ENCODE data around the gene EXD3. TPM values are rescaled to one million over a fixed set of nuclear protein-coding genes. Genes with fewer than 3 reads are reported as not detected.

Gene EXD3
- total and polyA plus RNA-seq, 2 of the 4 experiments (the other 2 are of a cell fraction), result 1.1 to 7.4 TPM

DNA sequence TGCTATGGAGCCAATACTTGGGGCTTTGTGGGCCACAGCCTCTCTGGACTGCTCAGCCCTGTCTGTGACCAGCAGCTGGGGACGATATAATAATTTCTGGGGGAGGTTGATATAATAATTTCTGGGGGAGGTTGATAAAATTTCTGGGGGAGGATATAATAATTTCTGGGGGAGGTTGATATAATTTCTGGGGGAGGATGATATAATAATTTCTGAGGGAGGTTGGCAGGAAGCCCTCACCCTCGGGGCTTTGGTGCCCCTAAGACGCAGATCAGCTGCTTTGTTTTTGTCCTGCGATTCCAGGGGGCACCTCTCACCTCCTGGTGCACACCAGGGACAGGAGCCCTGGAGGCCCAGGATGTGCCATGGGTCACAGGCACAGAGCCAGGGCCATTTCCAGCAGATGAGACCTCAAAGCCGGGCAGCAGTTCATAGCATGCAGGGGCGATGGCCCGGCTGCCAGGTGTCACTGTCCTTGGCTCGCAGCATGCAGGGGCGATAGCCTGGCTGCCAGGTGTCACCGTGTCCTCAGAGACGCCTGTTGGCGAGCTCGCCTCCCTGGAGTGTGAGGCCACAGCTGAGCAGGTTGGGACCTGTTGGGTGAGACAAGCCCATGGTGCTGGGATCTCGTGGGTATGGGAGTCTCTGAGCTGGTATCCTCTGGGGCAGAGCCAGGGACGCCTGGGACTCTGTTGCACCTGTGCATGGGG lies 149.2 kb downstream of the EXD3 start:
- 72% methylated on average over 6 of the region's 15 CpGs; no CpG with 5 or more reads in 1 of the 2 experiments for WGBS, 2 experiments (ENCODE audit: extremely low coverage in 2 of 2, insufficient read length in 1 of 2)
- BruUV-seq (replicated peaks), result no TSS peak
- Histone ChIP-seq H2AK9ac (replicated peaks; ENCODE audit: low read depth, low read length, poor library complexity) (peak overlapping the region; percentile 72), H3K4me2 (ENCODE audit: low read depth, low read length) (no peak overlapping the region), H3K9ac (ENCODE audit: low read depth, low read length) (no peak overlapping the region), H2BK120ac (ENCODE audit: low read depth, low read length) (no peak overlapping the region), H4K5ac (ENCODE audit: low read depth, low read length) (no peak overlapping the region), H3K79me1 (ENCODE audit: low read depth in 1 of 2, low read length in 2 of 2) (peaks cover 11 to 63% of the 10 kb centered on the region in 2 experiments), H3K9me3 (ENCODE audit: control insufficient read depth, insufficient read depth, low read length) (no peaks in the 10 kb centered on the region), H4K8ac (ENCODE audit: low read depth in 2 of 2, low read length in 2 of 2) (no peak overlapping the region), H3K27ac (ENCODE audit: insufficient read depth, low read length) (no peak overlapping the region), H2BK5ac (ENCODE audit: low read depth, low read length, poor library complexity, severe bottlenecking) (no peak overlapping the region), H2BK15ac (ENCODE audit: low read depth, low read length) (no peak overlapping the region), H3K27me3 (ENCODE audit: control insufficient read depth, insufficient read depth, low read length) (no peaks in the 10 kb centered on the region), H2AK5ac (ENCODE audit: low read depth, low read length) (no peak overlapping the region), H2BK20ac (ENCODE audit: low read depth, low read length) (no peak overlapping the region), H3K14ac (replicated peaks; ENCODE audit: low read depth, low read length) (no peak overlapping the region), H3K4me3 (ENCODE audit: insufficient read depth, low read depth, low read length) (no peak overlapping the region), H3K9me1 (ENCODE audit: insufficient read depth, low read length) (peaks cover 10% of the 10 kb centered on the region), H2AFZ (replicated peaks; ENCODE audit: low read length, poor library complexity) (no peak overlapping the region), H3K36me3 (ENCODE audit: control insufficient read depth, insufficient read depth, low read length) (peaks cover 36% of the 10 kb centered on the region), H4K20me1 (ENCODE audit: insufficient read depth, low read length) (peaks cover 23% of the 10 kb centered on the region), H3K4ac (ENCODE audit: low read depth, low read length) (no peak overlapping the region), H3K23ac (ENCODE audit: low read depth, low read length) (no peak overlapping the region), H3K18ac (ENCODE audit: low read depth, low read length) (no peak overlapping the region), H3K4me1 (ENCODE audit: control insufficient read depth, insufficient read depth, low read length) (peaks cover 21% of the 10 kb centered on the region), H3K56ac (ENCODE audit: extremely low read depth, insufficient read depth, low read length) (no peak overlapping the region), H4K91ac (ENCODE audit: insufficient read depth, low read depth, low read length) (no peak overlapping the region)
- intact Hi-C loops (cut with micrococcal nuclease) (no loop called here), in situ Hi-C loops (cut with MboI; ENCODE audit: low sequenced_read_pairs) (no loop called here), dilution Hi-C loops (cut with HindIII; ENCODE audit: low sequenced_read_pairs, unreplicated experiment) (no loop called here)
- TF ChIP-seq FOS (IDR thresholded peaks at IDR 0.05; ENCODE audit: low read depth, low read length), result no peak
- no peak for TF ChIP-seq CHD1 (IDR thresholded peaks at IDR 0.05; ENCODE audit: low read depth, low read length)
- TF ChIP-seq SMC3 (IDR thresholded peaks at IDR 0.05; ENCODE audit: low read depth, low read length), result no peak
- no peak for TF ChIP-seq MXI1 (IDR thresholded peaks at IDR 0.05; ENCODE audit: borderline replicate concordance, low read depth, low read length)
- TF ChIP-seq RFX5 (IDR thresholded peaks at IDR 0.05; ENCODE audit: low read depth, low read length), result no peak
- no peak for TF ChIP-seq BHLHE40 (IDR thresholded peaks at IDR 0.05; ENCODE audit: low read depth, low read length)
- no peak for TF ChIP-seq RCOR1 (IDR thresholded peaks at IDR 0.05; ENCODE audit: insufficient replicate concordance, low read length)
- TF ChIP-seq, protein P1, sequence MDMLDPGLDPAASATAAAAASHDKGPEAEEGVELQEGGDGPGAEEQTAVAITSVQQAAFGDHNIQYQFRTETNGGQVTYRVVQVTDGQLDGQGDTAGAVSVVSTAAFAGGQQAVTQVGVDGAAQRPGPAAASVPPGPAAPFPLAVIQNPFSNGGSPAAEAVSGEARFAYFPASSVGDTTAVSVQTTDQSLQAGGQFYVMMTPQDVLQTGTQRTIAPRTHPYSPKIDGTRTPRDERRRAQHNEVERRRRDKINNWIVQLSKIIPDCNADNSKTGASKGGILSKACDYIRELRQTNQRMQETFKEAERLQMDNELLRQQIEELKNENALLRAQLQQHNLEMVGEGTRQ (IDR thresholded peaks at IDR 0.05; ENCODE audit: low read depth, low read length), result no peak
- TF ChIP-seq, protein P2, sequence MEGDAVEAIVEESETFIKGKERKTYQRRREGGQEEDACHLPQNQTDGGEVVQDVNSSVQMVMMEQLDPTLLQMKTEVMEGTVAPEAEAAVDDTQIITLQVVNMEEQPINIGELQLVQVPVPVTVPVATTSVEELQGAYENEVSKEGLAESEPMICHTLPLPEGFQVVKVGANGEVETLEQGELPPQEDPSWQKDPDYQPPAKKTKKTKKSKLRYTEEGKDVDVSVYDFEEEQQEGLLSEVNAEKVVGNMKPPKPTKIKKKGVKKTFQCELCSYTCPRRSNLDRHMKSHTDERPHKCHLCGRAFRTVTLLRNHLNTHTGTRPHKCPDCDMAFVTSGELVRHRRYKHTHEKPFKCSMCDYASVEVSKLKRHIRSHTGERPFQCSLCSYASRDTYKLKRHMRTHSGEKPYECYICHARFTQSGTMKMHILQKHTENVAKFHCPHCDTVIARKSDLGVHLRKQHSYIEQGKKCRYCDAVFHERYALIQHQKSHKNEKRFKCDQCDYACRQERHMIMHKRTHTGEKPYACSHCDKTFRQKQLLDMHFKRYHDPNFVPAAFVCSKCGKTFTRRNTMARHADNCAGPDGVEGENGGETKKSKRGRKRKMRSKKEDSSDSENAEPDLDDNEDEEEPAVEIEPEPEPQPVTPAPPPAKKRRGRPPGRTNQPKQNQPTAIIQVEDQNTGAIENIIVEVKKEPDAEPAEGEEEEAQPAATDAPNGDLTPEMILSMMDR (conservative IDR thresholded peaks at IDR 0.05; ENCODE audit: low read depth, low read length), result no peak
- TF ChIP-seq NFE2L2 (IDR thresholded peaks at IDR 0.05; ENCODE audit: low read depth, low read length), result no peak
- TF ChIP-seq MAZ (IDR thresholded peaks at IDR 0.05; ENCODE audit: borderline replicate concordance, low read depth, low read length), result no peak
- no peak for TF ChIP-seq RAD21 (IDR thresholded peaks at IDR 0.05; ENCODE audit: low read length)
- no peak for TF ChIP-seq POLR2A (IDR thresholded peaks at IDR 0.05; ENCODE audit: low read depth, low read length)
- ATAC-seq (ENCODE audit: low read depth), result no peak
- CTCF ChIA-PET, result no interaction called here
- no peak for DNase-seq
- POLR2A ChIA-PET (ENCODE audit: unreplicated experiment), result no interaction called here

Data from IMR-90 (cell line).